Measurements from ENCODE around the gene ASB3. TPM values are rescaled to one million over a fixed set of nuclear protein-coding genes. Genes with fewer than 3 reads are reported as not detected.

The ASB3 gene
- total RNA-seq, 4 donors from 2014 or later, result 15.6 to 25.8 (median 21.1) TPM

- TF ChIP-seq CTCF (IDR thresholded peaks at IDR 0.05; ENCODE audit: low read depth), result no peak
These were observed 146.3 kb downstream of the ASB3 start for GRCh38 chr2:53640466-53640865.

GRCh38 chr2:53636596-53636995 is 150.2 kb downstream of the ASB3 start:
- no peak for TF ChIP-seq CTCF (IDR thresholded peaks at IDR 0.05; ENCODE audit: low read depth)

GRCh38 chr2:53636109-53636508 is 150.6 kb downstream of the ASB3 start:
- no peak for TF ChIP-seq CTCF (IDR thresholded peaks at IDR 0.05; ENCODE audit: low read depth)

- no peak for TF ChIP-seq CTCF (IDR thresholded peaks at IDR 0.05; ENCODE audit: low read depth)
These were observed 151.1 kb downstream of the ASB3 start for GRCh38 chr2:53635694-53636093.

DNA sequence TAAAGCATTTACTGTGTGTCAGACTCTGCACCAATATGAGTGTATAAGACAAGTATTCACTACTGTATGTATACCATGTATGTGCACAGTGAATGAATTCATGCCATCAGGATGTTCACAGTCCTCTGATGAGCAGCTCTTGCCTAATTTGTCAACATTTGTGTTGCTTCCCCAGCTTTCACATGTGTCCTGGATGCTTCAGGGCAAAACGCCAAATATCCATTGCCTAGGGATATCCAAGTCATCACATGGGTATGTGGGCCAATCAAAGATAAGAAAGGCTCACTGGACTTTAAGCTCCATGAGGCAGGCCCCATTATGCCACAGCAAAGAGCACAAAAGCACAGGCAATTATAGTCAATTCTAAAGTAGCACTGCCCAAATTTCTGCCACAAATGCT is 153.3 kb downstream of the ASB3 start:
- no peak for TF ChIP-seq CTCF (IDR thresholded peaks at IDR 0.05; ENCODE audit: low read depth)

GRCh38 chr2:53632714-53633113 is 154.0 kb downstream of the ASB3 start:
- no peak for TF ChIP-seq CTCF (IDR thresholded peaks at IDR 0.05; ENCODE audit: low read depth)

DNA sequence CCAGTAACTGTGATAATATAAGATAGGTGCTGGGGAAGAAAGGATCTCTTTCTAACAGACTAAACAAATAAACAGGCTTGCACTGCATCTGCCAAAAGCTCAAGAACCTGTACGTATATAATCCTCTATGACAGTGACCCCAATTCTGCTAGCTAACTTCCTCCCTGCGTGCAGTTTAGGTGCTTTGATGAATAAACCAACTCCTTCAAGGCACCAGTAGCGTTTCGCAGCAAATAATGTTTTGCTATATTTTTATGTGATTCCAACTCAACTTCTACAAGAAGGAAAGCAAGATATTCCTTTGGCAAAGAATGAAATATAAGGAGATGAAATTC is 154.7 kb downstream of the ASB3 start:
- TF ChIP-seq CTCF (IDR thresholded peaks at IDR 0.05; ENCODE audit: low read depth), result no peak

Data from subcutaneous adipose tissue (tissue), 4 donors.